ENCODE results near the gene SHE. TPM values are rescaled to one million over a fixed set of nuclear protein-coding genes. Genes with fewer than 3 reads are reported as not detected.

SHE gene
- total RNA-seq, 4 donors from 2014 or later: 4.0 to 8.0 (median 6.1) TPM

DNA sequence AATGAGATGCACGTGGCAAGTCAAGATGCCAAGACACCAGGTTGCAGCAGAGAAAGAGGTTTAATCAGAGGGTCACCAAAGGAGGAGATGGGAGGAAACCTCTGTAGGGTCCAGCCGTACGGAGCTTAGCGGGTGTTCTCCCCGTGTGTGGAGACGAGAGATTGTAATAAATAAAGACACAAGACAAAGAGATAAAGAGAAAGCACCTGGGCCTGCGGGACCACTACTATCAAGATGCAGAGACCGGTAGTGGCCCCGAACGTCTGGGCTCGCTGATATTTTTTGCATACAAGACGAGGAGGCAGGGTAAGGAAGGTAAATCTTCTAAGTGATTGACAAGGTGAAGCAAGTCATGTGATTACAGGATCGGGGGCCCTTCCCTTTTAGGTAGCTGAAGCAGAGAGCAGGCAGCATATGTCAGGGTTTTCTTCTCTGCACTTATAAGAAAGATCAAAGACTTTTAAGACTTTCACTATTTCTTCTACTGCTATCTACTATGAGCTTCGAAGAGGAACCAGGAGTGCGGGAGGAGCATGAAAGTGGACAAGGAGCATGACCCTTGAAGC lies 41.4 kb downstream of the SHE start:
- H3K4me3 ChIP-seq (ENCODE audit: low read depth, poor library complexity, severe bottlenecking): no peak overlapping the region
- 79 to 84% methylated on average over 15 of the region's 15 CpGs for WGBS, 2 donors
- TF ChIP-seq, protein P1, sequence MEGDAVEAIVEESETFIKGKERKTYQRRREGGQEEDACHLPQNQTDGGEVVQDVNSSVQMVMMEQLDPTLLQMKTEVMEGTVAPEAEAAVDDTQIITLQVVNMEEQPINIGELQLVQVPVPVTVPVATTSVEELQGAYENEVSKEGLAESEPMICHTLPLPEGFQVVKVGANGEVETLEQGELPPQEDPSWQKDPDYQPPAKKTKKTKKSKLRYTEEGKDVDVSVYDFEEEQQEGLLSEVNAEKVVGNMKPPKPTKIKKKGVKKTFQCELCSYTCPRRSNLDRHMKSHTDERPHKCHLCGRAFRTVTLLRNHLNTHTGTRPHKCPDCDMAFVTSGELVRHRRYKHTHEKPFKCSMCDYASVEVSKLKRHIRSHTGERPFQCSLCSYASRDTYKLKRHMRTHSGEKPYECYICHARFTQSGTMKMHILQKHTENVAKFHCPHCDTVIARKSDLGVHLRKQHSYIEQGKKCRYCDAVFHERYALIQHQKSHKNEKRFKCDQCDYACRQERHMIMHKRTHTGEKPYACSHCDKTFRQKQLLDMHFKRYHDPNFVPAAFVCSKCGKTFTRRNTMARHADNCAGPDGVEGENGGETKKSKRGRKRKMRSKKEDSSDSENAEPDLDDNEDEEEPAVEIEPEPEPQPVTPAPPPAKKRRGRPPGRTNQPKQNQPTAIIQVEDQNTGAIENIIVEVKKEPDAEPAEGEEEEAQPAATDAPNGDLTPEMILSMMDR (IDR thresholded peaks at IDR 0.05): no peak
- TF ChIP-seq POLR2A (IDR thresholded peaks at IDR 0.05): no peak
- intact Hi-C loops (cut with DNase I; ENCODE audit: low total_unique reads): no loop called here
- DNase-seq (ENCODE audit: low spot score in 2 of 2): no peak

DNA sequence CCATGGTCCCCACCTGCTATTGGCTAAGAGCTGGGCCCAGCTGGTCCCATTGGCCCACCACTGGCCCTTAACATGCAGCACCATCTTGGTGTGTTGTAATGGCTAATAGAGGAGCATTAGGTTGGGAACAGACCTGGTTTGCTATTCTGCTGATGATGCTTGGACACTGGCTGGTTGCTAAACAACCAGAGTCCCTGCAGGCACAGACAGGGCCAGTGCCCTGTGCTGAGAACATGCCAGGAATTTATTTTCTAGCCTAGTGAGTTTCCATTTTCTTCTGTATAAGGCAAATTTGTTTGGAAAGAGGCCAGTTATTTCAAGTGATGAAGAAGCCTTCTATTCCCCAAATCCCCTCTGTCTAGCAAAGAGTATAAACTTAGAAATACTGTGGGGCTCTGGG lies 43.1 kb downstream of the SHE start:
- H3K4me3 ChIP-seq (ENCODE audit: low read depth, poor library complexity, severe bottlenecking): no peak overlapping the region
- no peak for TF ChIP-seq POLR2A (IDR thresholded peaks at IDR 0.05)
- TF ChIP-seq, protein P1 (IDR thresholded peaks at IDR 0.05): no peak
- intact Hi-C loops (cut with DNase I; ENCODE audit: low total_unique reads): no loop called here
- no peak for DNase-seq (ENCODE audit: low spot score in 2 of 2)

DNA sequence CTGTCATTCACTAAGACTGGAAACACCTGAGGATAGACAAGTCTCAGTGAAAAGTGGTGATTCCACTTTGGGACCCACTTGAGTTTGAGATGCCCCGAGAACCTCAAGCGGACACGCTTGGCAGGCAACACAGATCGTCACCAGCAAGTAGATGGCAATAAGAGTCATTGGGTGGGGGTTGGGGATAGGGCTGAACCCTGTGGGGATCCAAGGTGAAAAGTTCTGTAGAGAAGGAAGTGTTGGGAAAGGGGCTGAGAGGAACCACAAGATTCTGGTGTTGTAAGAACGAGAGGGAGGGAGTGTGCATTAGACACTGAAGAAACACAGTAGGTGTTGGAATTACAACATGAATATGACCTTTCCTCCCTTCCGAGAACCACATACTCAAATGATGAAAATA lies 45.6 kb downstream of the SHE start:
- TF ChIP-seq POLR2A (IDR thresholded peaks at IDR 0.05): no peak
- TF ChIP-seq, protein P1 (IDR thresholded peaks at IDR 0.05): no peak
- intact Hi-C loops (cut with DNase I; ENCODE audit: low total_unique reads): no loop called here
- DNase-seq (ENCODE audit: low spot score in 2 of 2): no peak
- no peak overlapping the region for H3K4me3 ChIP-seq (ENCODE audit: low read depth, poor library complexity, severe bottlenecking)
- whole genome bisulfite sequencing, 2 donors: 92 to 95% methylated on average over 6 of the region's 6 CpGs

DNA sequence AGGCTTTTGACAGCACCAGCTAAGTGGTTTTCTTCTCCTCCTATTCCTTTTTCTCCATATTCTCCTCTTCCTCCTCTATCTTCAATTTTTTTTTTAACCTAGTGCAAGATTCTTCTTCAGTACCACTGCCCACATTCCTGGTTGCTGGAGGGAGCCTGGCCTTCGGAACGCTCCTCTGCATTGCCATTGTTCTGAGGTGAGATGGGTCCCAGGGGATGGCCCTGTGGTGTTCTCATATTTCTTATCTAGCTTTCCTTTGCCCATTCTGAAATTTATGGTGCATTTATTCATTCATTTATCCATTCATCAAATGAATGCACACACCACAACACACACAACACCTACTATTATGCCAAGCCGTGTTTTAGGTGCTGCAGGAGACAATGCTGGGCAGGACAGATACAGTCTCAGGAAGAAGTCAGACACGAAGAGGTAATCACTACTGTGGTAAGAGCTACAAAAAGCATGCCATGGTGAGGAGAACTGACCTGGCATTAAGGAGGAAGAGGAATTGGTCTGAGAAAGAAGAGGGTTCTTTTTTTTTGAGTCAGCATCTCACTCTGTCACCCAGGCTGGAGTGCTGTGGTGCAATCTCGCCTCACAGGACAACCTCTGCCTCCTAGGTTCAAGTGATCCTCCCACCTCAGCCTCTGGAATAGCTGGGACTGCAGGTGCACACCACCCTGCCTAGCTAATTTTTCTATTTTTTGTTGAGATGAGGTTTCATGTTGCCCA lies 47.7 kb downstream of the SHE start:
- no peak overlapping the region for H3K4me3 ChIP-seq (ENCODE audit: low read depth, poor library complexity, severe bottlenecking)
- TF ChIP-seq POLR2A (IDR thresholded peaks at IDR 0.05): no peak
- TF ChIP-seq, protein P1 (IDR thresholded peaks at IDR 0.05): no peak
- WGBS, 2 donors: 86 to 88% methylated on average over 5 of the region's 5 CpGs
- intact Hi-C loops (cut with DNase I; ENCODE audit: low total_unique reads): no loop called here
- no peak for DNase-seq (ENCODE audit: low spot score in 2 of 2)

DNA sequence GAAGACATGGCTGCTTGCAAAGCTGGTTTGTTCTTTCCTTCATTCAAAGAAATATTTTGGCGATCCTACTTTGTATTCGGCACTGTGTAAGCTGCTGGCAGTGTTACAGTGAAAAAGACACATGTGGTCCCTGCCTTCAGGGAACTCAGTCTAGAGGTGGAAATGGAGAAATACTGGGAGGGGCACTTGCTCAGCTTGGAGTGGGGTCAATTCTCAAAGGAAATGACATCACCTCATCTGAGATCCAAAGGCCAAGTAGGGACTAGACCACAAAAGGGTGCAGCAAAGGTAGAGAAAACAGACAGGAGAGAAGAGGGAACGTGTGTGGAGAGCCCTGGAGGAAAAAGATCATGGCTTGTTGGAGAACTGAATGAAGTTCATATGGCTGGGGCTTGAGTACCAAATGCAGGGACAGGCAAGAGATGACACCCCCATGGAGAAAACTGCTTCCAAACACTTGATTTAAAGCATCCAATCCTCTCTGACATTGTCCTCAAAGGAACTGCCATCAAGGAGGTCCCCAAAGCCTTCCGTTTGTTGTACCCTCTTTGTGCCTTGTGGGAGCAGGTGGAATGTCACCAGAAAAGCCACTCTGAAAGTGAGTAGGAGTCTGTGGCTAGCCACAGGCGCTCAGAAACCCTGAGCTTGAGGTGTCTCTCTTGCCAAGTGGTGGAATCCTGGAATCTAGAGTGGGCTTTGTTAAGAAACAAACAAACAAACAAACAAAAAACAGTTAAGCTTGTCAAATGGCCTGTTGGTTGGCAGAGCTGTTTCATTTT lies 48.4 kb downstream of the SHE start:
- no peak for DNase-seq (ENCODE audit: low spot score in 2 of 2)
- intact Hi-C loops (cut with DNase I; ENCODE audit: low total_unique reads): no loop called here
- 41 to 52% methylated on average over 5 of the region's 5 CpGs for WGBS, 2 donors
- H3K4me3 ChIP-seq (ENCODE audit: low read depth, poor library complexity, severe bottlenecking): no peak overlapping the region
- TF ChIP-seq, protein P1 (IDR thresholded peaks at IDR 0.05): no peak
- no peak for TF ChIP-seq POLR2A (IDR thresholded peaks at IDR 0.05)
